RWPE1 (cell line): ENCODE results near the gene CHCHD1.

Source experiments
- CTCF ChIA-PET: fragments of 350-600 bp; sonication (Branson Sonifier 250); formaldehyde crosslinking; extraction: SDS; loops from one replicate; lab custom pipeline; 2021; lab: Yijun Ruan, JAX
- POLR2A ChIA-PET: fragments of 400-600 bp; formaldehyde crosslinking; extraction: SDS; loops from one replicate; lab custom pipeline; 2020; ENCODE audit warnings: antibody characterized with exemption; ENCODE audit not compliant: low non-redundant PET; lab: Yijun Ruan, JAX
- DNase-seq: peaks from one replicate; pipeline ENCODE4 v3.0.0; 2012; ENCODE audit warnings: low spot score
- H3K27ac ChIP-seq: fragments of 450-650 bp; 2 replicates; pipeline ENCODE4 v1.5.1; 2017
- TF ChIP-seq, protein P1 (sequence below): fragments of 450-650 bp; conservative IDR thresholded peaks from 2 replicates; pipeline ENCODE4 v1.5.1; 2017; ENCODE audit warnings: low read depth, mild to moderate bottlenecking

CHCHD1 gene

DNA sequence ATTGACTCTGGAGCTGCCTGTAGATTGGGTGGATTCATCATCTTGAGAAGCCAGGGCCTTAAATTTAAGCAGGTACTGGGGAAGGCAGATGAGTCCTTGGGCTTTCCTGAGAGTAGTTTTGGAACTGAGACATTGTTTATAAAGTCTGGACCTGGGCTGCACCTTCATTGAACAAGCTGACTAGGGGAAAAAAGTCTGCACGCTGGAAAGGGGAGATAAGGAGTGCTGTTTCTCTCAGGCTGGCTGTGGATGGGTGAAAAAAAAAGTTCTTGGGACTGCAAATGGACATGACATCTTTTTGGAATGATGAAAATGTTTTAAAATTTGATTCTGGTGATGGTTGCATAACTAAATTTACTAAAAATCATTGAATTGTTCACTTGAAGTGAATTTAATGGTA, 25.7 kb upstream of the CHCHD1 start:
- ChIA-PET CTCF (interaction anchor here (0.6 to 0.7 kb wide), 7 partner anchors 10 to 408 kb away, joined by 3 to 10 read pairs (median 4); no protein-coding TSS in a partner anchor), POLR2A (no interaction called here)
- H3K27ac ChIP-seq: no peak overlapping the region
- no peak for DNase-seq
- TF ChIP-seq, protein P1, sequence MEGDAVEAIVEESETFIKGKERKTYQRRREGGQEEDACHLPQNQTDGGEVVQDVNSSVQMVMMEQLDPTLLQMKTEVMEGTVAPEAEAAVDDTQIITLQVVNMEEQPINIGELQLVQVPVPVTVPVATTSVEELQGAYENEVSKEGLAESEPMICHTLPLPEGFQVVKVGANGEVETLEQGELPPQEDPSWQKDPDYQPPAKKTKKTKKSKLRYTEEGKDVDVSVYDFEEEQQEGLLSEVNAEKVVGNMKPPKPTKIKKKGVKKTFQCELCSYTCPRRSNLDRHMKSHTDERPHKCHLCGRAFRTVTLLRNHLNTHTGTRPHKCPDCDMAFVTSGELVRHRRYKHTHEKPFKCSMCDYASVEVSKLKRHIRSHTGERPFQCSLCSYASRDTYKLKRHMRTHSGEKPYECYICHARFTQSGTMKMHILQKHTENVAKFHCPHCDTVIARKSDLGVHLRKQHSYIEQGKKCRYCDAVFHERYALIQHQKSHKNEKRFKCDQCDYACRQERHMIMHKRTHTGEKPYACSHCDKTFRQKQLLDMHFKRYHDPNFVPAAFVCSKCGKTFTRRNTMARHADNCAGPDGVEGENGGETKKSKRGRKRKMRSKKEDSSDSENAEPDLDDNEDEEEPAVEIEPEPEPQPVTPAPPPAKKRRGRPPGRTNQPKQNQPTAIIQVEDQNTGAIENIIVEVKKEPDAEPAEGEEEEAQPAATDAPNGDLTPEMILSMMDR: no peak

GRCh38 chr10:73758704-73759511, 22.9 kb upstream of the CHCHD1 start:
- CTCF ChIA-PET: interaction anchor here (0.6 kb wide), 1 partner anchor 24 kb away, joined by 3 read pairs; no protein-coding TSS in a partner anchor
- POLR2A ChIA-PET: no interaction called here
- TF ChIP-seq, protein P1: no peak
- DNase-seq: no peak
- no peak overlapping the region for H3K27ac ChIP-seq

DNA sequence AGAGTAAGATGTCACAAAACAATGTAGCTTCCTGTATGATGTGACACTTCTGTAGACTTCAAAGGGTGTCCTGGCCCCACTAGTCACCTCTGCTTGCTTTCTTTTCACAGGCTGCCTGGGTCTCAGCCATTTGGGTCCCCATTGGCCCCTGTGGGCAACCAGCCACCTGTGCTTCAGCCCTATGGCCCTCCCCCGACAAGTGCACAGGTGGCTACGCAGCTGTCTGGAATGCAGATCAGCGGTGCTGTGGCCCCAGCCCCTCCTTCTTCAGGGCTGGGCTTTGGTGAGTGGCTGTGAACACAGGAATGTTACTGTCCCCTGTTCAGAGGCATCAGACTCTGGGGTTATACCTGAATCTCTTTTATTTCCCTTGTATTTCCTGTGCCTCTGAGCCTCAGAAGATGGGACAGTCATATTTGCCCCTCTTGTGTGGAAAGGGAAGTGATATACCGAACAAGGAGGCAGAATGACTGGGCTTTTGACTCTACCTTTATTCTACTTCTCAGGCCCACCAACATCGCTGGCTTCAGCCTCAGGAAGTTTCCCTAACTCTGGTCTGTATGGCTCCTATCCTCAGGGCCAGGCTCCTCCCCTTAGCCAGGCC, 22.2 kb upstream of the CHCHD1 start:
- ChIA-PET CTCF (no interaction called here), POLR2A (no interaction called here)
- TF ChIP-seq, protein P1: no peak
- DNase-seq: no peak
- no peak overlapping the region for H3K27ac ChIP-seq

DNA sequence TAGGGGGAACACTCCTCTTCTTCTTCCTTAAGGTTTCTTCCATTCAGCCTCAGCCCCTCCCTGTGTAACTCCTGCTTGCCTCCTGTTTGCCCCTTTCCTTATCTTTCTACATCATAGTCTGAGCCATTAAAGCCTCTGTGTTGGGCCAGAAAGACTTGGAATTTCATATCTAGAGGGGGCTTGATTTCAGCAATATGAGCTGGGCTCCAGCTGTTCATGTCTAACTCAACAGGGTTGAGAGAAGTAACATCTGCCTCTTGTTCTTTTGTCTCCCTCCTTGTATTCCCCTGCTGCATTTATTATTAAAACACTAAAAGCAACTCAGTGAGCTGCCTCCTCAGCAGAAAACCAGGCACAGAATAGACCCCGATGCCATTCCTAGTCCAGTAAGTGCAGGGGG, 20.1 kb upstream of the CHCHD1 start:
- TF ChIP-seq, protein P1: no peak
- CTCF ChIA-PET: no interaction called here
- DNase-seq: no peak
- no peak overlapping the region for H3K27ac ChIP-seq
- POLR2A ChIA-PET: no interaction called here

DNA sequence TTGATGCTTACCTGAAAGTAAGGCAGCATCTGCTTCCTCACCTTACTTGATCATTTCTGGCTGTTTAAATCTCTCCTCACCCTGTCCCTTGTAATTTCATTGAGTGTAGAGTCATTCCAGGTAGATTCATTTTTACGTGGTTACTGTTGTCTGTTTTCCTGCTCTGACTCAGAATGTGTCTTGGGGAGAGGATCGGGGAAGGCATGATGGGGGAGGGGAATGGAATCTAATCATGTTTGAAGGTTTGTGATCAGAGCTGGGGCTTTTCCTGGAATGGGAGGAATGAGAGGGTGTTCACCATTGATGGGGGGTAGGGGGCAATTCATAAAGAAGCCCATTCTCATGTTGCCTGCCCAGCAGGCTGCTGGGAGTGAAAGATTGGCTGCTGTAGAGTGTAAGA, 18.9 kb upstream of the CHCHD1 start:
- peak; percentile 86 for DNase-seq
- H3K27ac ChIP-seq: no peak overlapping the region
- ChIA-PET CTCF (interaction anchor here (1.0 kb wide), 1 partner anchor 9 kb away, joined by 5 read pairs; a partner anchor contains a TSS), POLR2A (interaction anchor here (0.6 kb wide), 1 partner anchor 9 kb away, joined by 3 read pairs; a partner anchor contains a TSS)
- TF ChIP-seq, protein P1: no peak

- ChIA-PET POLR2A (interaction anchor here (0.6 kb wide), 1 partner anchor 9 kb away, joined by 3 read pairs; a partner anchor contains a TSS), CTCF (interaction anchor here (1.0 kb wide), 2 partner anchors 8 to 9 kb away, joined by 5 to 7 read pairs; a partner anchor contains a TSS)
- DNase-seq: no peak
- TF ChIP-seq, protein P1: no peak
- H3K27ac ChIP-seq: no peak overlapping the region
These were observed 18.5 kb upstream of the CHCHD1 start for GRCh38 chr10:73763343-73763742.
